ENCODE measurements around the gene DDAH1. TPM values are rescaled to one million over a fixed set of nuclear protein-coding genes. Genes with fewer than 3 reads are reported as not detected.
"Not testable (repeated sequence)": the region's sequence is repeated elsewhere in the genome, so short reads cannot be mapped to it uniquely, and the experiment has no call there.

DDAH1 gene
- polyA plus RNA-seq, 1 donor = 52.8 TPM

DNA sequence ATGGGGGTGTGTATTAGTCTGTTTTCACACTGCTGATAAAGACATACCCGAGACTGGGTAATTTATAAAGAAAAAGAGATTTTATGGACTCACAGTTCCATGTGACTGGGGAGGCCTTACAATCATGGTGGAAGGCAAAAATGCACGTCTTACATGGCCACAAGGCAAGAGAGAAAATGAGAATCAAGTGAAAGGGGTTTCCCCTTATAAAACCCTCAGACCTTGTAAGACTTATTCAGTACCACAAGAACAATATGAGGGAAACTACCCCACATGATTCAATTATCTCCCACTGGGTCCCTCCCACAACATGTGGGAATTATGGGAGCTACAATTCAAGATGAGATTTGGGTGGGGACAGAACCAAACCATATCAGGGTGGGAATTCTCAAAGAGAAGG, 5.2 kb upstream of the DDAH1 start:
- not testable (repeated sequence) for DNase-seq (ENCODE audit: low read depth)

DNA sequence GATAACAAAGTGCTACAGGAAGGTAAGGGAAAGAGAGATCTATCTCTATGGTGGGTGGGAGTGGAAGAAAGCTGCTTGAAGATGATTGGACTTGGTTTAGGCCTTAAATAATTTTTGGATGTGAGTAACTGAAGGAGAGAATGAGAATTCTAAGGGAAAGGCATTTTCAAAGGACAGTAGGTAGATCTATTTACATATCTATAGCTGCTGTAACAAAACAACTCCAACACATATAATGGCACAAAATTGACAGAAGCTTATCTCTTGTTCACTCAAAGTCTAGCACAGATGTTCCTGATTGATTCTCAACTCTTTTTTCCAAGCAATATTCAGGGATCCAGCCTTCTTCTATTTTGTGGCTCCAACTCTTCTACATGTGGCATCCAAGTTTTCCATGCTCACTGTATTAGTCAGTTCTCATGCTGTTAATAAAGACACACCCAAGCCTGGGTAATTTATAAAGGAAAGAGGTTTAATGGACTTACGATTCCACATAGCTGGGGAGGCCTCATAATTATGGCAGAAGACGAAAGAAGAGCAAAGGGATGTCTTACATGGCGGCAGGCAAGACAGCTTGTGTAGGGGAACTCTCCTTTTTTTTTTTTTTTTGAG, 3.1 kb upstream of the DDAH1 start:
- no peak for DNase-seq (ENCODE audit: low read depth)

DNA sequence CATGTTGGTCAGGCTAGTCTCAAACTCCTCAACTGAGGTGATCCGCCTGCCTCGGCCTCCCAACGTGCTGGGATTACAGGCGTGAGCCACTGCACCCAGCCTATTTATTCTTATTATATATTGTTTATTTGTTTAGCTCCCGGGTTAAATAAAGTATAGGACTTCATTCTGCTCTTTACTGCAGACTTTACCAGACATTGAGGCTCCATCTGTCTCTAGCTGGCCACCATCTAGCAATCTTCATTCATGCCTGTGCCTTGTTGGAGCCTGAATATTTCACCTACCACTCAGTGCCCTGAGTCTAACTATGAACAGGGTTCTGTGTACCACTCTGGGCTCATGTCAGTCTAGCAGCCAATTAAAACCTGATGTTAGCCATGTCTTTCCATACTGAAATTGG, 2.1 kb upstream of the DDAH1 start:
- DNase-seq (ENCODE audit: low read depth) = no peak

DNA sequence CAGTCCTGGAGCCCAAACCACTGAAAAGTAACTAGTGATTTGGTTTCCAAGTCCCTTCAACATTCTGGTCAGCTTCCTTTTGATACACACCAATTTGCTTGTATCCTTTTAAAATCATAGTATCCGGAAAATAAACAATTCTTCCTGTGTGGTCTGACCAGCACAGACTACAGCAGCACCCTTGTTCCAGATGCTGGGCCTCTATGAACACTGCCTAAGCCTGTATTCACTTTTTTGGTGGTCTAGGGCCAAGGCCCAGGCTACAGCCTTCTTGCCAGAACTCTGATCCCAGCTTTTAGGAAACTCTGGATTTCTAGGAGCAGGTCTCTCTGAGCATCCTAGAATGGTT, 801 bp upstream of the DDAH1 start:
- no peak for DNase-seq (ENCODE audit: low read depth)

DNA sequence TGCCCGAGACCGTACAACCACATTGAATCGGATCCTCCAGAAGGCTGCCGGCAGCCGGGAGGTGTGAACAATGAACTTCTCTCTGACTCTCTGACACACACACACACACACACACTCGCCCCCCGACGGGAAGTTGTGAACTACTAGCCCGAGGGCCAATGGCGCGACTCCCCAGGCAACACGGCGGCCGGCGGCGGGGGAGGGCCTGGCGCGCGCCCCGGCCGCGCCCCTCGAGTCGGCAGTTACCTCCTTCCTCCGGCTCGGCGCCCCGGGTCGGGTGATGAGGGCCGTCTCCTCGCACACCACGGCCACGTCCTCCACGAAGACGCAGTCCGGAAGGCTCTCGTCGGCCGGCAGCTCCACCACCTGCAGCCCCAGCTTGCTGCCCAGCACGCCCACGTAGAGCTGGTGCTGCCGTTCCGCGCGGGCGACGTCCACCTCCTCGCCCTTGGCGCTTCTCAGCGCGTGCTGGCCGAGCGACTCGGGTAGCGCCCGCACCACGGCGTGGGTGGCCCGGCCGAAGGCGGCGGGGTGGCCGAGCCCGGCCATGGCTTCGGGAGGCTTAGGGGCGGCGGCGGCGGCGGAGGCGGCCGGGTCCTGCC, 361 bp downstream of the DDAH1 start:
- no peak for DNase-seq (ENCODE audit: low read depth)

DNA sequence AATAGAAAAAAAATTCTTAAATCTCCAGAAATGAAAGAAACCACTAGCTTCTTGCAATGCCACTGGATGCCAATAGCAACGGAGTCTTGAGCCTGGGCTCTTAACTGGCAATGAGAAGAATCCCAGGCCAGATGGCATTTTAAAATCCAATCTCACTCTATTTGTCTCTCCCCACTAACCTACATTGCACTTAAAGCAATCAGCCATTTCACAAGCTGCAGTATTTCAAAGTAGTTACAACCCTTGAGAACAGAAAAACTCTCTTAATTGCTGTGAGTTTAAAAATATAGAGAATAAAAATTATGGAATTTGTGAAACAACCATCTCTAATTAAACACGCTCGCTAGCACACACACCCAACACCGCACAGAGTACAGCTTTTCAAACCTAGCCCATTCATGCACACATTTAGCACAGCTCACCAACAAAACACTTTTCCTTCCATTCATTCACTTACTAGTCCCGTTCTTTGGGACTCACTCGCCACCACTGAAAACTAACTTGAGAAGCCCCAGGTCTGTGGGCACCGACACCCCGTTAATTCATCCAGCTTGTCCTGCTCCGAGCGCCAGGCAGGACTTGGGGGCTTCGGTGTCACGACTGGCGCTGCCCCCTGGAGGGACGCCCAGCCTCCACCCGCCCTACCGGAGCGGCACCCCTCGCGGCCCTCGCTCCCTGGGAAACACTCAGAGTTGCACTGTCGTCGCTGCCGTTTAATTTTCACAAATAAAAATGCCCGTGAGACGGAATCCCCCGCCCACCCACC, 1.0 kb downstream of the DDAH1 start:
- no peak for DNase-seq (ENCODE audit: low read depth)

DNA sequence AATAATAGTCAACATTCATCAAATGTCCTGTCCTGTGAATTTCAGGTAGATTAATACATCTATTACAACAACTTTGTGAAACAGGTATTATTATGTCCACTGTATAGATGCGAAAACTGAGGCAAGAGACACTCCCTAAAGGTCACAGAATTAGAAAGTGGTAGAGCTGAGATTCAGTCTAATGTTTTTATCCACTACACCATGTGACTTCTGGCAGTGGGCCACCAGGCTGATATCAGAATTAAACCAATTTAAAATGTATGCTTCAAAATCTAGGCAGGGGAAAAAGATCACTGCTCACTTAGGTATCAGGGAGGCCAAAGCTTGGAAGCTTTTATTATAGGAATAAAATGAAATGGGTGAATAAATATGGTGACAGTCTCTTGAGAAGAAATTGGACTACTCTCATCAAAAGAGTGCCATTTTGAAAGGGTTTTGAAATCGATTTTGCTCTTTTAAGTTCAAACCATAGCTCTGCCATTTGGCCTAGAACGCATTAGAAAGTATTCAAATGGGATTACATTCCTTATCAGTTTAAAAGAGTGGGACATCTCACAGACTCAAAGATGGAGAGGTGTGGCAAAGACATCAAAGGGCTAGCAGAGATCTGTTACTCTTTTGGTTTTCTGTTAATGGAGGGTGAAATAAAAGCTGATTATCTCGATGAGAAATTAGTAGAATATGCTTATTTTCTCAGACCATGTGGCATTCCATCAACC, 1.9 kb downstream of the DDAH1 start:
- no peak for DNase-seq (ENCODE audit: low read depth)

DNA sequence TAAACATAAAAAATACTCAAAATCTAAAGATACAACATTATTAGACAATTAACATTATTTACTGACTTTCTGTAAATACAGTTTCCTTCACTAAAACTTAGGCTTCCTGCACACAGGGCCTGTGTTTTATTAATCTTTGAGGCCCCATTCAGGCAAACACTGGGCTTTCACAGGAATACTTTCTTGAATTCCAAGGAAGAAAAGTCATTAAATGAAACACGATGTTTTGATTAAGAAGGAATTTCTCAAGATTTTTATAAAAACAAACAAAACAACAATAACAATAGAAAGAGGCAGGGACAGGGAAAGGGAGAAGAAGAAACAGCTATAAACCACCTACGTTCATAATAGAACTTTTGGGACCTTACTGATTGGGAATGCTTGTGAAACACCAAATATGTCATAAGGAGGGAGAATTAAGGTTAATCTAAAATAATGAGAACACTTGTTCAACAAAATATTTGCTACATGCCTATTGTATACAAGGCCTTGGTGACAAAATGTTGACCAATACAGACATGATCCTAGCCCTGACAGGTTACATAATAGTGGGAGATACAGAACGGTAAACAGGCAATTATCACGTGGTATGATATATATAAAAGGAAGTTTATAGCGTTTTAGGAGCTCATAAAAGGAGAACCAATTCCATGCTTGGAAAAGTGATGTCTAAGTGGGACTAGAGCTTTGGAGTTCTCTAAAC, 3.6 kb downstream of the DDAH1 start:
- no peak for DNase-seq (ENCODE audit: low read depth)

DNA sequence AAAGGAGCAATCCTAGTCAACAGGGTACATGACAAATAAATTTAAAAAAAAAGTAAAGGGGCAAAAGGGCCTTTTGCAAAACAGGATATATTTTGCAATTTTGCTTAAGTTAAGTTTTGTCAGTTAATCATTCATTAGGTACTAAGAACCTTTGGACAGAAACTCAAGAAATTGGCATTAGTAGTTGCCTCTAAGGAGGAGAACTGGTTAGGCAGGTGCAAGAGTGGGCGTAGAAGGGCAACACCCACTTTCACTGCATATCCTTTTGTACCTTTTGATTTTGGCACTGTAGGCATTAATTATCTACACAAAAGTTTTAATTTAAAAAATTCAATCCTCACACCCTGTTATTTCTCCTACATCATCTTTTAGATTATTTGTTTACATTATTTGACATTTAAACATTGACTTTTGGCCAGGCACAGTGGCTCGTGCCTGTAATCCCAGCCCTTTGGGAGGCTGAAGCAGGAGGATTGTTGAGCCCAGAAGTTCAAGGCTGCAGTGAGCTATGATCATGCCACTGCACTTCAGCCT, 4.3 kb downstream of the DDAH1 start:
- no peak for DNase-seq (ENCODE audit: low read depth)

DNA sequence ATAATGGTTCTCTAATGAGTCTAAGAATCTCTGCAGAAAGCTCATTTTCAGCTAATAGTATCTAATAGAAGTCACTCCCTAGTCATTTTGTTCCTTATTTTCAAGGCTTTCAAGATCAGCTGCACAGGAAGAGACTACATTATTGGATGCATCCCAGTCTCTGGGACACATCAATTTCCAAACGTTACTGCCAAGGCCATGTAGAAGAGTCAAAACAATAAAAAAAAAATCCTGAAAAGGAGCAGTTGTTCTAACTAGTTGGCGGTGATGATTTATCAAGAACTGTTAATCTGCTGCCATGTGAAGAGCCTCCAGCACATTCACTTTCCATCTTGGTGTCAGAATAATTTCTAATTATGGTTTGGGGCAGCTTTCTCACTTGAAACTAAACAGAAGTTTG, 5.7 kb downstream of the DDAH1 start:
- no peak for DNase-seq (ENCODE audit: low read depth)

DNA sequence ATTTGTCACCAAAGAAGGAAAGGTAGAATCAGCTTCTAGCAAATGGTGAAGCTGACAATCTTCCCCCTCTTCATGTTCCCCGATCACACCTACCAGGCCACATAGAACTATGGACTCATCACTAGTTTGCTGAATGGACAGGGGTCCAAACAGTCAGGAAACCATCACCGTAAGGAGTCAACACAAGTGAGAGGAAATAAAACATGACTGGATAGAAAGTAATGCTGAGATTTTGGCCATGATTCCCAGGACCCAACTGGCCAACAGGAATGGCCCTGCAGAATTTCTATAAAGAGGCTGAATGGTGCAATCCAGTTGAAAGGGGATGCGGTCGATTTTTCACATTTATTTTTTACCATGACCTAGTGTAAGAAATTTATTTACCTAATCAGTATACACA, 10.7 kb downstream of the DDAH1 start:
- no peak for DNase-seq (ENCODE audit: low read depth)

DNA sequence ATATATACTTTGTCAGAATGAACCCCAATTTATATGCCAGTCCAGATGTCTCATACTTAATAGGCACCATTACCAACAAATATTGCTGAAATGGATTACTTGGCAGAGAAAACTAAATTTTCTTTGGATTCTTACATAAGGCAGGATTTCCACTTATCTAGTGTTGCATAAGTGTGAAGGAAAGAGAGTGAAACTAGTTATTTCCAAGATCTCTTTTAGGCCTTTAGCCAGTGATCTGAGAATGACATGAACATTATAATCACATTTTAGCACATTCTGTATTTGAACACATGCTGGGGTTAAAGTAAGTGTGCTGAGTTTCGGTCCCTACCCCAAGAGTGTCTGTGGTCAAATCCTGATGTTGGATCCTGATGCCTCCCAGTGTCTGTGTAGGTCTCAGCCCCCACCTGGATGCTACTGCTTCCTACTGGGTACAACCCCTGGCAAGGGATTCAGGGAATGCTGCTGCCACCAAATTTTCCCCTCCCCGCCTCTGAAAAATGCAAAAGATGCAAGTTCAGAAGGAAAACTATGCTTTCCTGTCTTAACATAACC, 11.2 kb downstream of the DDAH1 start:
- no peak for DNase-seq (ENCODE audit: low read depth)

DNA sequence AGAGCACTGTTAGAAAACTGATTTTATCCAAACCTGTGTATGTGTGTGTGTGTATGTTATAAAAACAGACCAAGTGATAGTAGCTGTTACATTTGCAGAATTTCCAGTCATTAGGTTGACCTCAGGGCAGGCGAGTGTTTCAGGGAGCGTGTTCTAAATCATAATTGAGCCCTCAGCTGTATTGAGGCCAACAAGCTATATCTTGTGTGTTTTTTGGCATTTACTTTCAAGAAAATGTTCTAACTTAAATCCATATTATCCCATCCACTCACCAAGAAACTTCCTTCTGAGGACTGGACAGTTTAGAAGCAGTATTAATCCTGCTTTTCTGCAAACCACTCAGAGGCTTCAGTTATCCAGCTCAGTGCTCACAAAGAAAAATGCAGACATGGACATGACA, 12.0 kb downstream of the DDAH1 start:
- DNase-seq (ENCODE audit: low read depth) = no peak

DNA sequence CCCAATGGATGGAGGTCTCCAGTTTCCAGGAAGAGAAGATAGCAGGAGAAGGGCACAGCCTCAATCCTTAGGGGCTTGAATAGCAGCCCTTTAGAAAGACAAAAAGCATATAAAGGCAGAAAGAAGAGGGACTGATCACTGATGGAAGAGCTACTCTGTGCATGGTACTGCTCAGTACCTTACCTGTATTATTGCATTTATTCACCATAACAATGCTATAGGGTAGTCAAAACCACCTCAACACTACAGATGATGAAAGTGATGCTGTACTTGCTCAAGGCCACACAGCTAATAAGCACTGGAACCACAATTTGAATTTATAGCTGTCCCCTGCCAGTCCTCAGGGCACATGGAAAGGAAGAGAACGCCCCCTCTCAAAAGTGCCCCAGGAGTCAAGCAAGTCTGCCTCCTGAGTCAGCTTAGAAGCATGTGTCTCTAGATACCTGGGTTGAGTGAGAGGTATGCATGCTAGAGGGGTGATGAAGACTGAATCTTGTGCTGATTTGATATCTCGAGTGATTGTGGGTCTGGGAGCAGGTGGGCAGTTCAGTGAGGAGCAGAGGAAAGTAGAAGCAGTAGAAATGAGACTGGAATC, 13.6 kb downstream of the DDAH1 start:
- DNase-seq (ENCODE audit: low read depth) = no peak

DNA sequence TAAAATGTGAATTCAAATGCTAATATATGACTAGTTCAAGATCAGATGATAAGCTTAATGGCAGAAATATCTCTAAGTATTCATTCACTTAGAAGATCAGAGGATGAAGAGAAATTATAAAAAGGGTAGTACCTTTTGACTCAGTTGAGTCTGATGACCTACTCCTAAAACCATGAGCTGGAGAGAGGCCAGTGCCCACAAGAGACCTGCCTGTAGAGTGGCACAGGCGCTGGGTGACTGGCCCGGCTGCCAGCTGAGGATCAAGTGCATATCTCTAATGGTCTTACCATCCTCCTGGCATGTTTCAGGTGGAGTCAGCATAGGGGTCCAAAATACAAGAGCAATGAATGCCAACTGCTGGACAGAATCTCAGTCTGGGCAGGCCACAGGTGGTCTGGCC, 14.1 kb downstream of the DDAH1 start:
- DNase-seq (ENCODE audit: low read depth) = no peak

DNA sequence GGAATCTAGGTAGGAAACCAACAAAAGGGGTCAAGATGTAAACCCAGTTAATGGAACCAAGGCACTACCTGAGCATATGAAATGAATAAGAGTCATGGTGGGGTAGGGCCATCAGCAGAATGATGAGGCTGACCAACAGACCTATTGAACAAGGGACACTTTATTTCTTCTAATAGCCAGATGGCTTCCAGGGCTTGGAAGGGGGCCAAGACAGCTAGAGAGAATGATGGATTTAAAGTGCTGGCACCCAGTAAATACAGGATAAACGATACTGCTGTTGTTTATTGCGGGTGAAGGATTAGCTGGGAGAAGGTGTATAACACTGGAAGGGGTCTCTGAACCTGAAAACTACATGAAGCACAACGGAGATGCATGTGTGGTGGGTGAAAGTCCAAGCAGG, 15.6 kb downstream of the DDAH1 start:
- no peak for DNase-seq (ENCODE audit: low read depth)

DNA sequence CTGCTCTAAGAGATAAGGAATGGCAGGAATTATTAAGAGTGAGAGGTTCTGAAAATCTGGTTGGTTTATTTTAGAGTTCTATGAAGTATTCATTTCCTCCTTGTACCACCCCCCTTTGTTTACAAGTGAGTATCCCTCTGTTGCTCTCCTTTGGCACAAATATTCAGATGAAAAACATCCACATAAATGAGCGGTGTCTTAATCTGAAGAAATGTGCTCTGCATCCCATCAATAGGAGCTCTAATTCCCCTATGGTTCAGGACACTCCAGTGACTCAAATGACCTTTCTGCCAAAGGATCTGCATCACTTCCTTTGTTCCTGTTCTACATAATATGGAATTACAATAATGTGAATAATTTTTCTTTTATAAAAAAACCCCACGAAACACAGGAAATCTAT, 16.6 kb downstream of the DDAH1 start:
- DNase-seq (ENCODE audit: low read depth) = no peak

DNA sequence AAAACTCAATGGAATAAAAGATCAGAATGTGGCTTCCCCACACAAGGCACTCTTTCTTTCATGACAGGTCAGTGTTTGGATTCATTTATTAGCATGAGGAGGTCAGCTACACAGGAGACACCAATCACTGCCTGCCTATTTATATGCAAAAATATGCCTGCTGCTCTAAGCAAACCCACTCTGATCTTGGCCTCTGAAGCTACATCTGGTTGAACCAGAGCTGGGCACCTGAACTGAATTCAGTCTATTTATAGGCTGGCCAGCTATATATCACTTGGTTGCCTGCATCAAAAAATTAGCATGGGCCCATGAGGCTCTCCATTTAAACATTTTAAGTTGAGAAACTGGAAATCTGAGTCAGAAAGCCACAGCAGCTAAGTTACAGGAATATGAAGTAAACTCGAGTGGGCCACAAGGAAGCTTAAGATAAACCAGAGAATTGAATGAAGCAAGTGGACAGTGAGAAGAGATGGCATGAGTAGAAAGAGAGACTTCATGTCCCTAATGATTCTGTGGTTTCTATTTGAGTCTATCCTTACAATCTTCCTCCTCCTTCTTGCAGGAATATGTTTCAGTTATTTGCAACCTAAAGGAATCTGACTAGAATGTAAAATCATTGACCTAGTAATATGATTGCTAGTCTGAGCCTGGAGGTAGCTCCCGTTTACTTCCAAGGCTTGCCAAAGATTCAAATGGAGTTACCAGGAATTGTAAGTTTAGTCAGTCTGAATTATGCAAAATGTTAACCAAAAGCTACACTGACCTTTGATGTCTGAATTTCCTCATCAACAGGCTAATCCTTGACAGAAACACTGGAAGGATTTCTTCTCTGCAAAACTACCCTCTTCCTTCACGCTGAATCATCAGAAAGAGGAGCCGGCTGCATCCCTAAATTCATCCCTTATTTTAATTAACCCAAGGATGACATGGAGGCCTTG, 17.7 kb downstream of the DDAH1 start:
- no peak for DNase-seq (ENCODE audit: low read depth)

DNA sequence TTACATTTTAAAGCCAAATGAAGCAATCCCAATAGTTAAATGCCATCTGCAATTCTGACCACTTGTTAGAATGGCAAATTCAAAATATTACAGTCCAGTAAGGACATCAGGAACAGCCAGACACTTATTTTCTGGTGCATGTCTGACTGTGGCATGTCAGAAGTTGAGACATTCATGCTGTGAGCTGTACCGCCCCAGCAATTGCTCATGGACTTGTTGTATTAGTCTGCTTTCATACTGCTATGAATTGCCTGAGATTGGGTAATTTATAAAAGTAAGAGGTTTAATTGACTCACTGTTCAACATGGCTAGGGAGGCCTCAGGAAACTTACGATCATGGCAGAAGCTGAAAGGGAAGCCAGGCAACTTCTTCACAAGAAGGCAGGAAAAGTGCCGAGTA, 19.1 kb downstream of the DDAH1 start:
- no peak for DNase-seq (ENCODE audit: low read depth)

DNA sequence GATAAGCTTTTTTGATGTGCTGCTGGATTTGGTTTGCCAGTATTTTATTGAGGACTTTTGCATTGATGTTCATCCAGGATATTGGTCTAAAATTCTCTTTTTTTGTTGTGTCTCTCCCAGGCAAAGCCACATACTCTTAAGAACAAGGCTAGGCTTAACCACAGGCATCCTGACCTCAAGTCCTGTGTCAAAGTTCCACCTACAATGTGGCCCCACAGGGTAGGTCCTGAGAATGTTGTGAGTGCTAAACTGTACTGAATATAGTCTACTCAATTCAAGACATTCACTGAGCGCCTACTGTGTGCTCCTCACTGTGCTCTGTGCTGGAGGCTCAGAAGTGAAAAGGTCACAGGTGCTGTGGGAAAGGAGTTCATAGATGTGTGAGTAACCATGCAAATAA, 20.6 kb downstream of the DDAH1 start:
- no peak for DNase-seq (ENCODE audit: low read depth)

Measured in forelimb muscle (tissue), 1 donor.